GM06990 (cell line): ENCODE results near the gene LRRC75B.

Experiments used
- DNase-seq: peaks from one replicate; pipeline ENCODE4 v3.0.0-alpha.2; 2011; ENCODE audit not compliant: insufficient read length; ENCODE audit errors: extremely low read depth
- H3K27me3 ChIP-seq: replicated peaks from 2 replicates; pipeline ENCODE4 v1.6.0; 2011; ENCODE audit warnings: low read length; ENCODE audit not compliant: control insufficient read depth, insufficient read depth
- H3K36me3 ChIP-seq: 2 replicates; pipeline ENCODE4 v1.5.1; 2011; ENCODE audit warnings: low read length; ENCODE audit not compliant: control insufficient read depth, insufficient read depth
- H3K4me3 ChIP-seq: replicated peaks from 2 replicates; pipeline ENCODE4 v1.5.1; 2011; ENCODE audit warnings: low read depth, mild to moderate bottlenecking, control low read depth, low read length
- TF ChIP-seq, protein P1 (sequence below): IDR thresholded peaks from 2 replicates; pipeline ENCODE4 v1.5.1; 2011; ENCODE audit warnings: low read length, control low read depth, mild to moderate bottlenecking, inconsistent platforms; ENCODE audit not compliant: insufficient read depth, poor library complexity, severe bottlenecking

The LRRC75B gene

DNA sequence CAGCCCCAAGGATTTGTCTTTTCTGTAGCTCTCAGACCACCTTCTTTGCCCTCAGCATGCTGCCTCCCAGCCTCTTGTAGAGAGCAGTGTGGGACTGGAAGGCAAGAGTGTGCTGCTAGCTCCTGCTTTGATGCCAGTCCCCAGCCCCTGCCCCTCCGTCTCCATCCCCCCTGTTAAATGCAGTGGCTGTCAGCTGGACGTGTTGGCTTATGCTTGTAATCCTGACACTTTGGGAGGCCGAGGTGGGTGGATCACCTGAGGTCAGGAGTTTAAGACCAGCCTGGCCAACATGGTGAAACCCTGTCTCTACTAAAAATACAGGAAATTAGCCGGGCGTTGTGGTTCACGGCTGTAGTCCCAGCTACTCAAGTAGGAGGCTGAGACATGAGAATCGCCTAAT is 21.6 kb downstream of the LRRC75B start:
- H3K36me3 ChIP-seq = peaks cover 25% of the 10 kb centered on the region
- H3K4me3 ChIP-seq = no peak overlapping the region
- TF ChIP-seq, protein P1, sequence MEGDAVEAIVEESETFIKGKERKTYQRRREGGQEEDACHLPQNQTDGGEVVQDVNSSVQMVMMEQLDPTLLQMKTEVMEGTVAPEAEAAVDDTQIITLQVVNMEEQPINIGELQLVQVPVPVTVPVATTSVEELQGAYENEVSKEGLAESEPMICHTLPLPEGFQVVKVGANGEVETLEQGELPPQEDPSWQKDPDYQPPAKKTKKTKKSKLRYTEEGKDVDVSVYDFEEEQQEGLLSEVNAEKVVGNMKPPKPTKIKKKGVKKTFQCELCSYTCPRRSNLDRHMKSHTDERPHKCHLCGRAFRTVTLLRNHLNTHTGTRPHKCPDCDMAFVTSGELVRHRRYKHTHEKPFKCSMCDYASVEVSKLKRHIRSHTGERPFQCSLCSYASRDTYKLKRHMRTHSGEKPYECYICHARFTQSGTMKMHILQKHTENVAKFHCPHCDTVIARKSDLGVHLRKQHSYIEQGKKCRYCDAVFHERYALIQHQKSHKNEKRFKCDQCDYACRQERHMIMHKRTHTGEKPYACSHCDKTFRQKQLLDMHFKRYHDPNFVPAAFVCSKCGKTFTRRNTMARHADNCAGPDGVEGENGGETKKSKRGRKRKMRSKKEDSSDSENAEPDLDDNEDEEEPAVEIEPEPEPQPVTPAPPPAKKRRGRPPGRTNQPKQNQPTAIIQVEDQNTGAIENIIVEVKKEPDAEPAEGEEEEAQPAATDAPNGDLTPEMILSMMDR = no peak
- DNase-seq = no peak
- H3K27me3 ChIP-seq = no peaks in the 10 kb centered on the region

DNA sequence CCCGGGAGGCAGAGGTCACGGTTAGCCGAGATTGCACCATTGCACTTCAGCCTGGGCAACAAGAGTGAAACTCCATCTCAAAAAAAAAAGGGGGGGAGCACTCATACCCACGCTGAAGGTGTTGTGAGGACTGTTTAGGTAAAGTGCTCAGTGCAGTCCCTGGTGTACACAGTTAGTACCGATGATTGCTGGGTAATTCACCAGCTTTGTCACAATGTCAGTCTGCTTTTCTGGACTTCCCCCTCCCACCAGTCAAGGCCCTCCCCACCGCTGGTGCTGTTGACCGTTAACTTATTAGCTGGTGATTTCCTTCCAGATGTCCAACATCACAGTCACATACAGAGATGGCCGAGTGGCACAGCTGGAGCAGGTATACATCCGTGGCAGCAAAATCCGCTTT is 25.2 kb downstream of the LRRC75B start:
- H3K4me3 ChIP-seq = no peak overlapping the region
- no peaks in the 10 kb centered on the region for H3K27me3 ChIP-seq
- DNase-seq = no peak
- peaks cover 29% of the 10 kb centered on the region for H3K36me3 ChIP-seq
- TF ChIP-seq, protein P1 = no peak

DNA sequence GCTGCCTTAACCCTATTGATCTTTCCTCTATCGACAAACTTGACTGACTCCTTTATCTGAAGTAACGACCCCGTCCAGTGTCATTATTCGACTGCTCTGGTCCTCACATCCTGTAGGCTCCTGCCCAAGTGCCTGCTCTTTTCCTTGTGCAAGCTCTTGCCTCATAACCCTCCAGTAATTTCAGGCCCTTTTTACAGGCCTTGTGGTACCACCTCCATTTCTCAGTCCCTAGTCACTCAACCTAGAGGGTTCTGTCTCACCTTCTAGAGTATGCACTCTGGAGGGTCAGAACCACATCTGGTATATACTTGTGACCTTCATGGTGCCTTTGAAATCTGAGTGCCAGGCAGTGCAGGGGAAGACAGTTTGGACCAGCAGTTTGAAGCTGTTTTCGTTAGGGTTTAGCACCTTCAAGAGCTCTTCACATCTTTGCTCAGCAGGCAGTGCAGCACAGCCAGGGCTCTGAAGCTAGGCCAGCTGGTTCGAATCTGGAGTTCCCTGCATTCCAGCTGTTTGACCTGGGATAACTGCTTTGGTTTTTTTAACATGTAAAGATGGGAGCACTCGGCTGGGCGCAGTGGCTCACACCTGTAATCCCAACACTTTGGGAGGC is 25.9 kb downstream of the LRRC75B start:
- Histone ChIP-seq H3K4me3 (no peak overlapping the region), H3K36me3 (peaks cover 30% of the 10 kb centered on the region), H3K27me3 (no peaks in the 10 kb centered on the region)
- TF ChIP-seq, protein P1 = no peak
- DNase-seq = no peak

- Histone ChIP-seq H3K27me3 (no peaks in the 10 kb centered on the region), H3K4me3 (no peak overlapping the region), H3K36me3 (peaks cover 33% of the 10 kb centered on the region)
- no peak for DNase-seq
- TF ChIP-seq, protein P1 = no peak
Observed at GRCh38 chr22:24565077-24565476, 27.8 kb downstream of the LRRC75B start.

DNA sequence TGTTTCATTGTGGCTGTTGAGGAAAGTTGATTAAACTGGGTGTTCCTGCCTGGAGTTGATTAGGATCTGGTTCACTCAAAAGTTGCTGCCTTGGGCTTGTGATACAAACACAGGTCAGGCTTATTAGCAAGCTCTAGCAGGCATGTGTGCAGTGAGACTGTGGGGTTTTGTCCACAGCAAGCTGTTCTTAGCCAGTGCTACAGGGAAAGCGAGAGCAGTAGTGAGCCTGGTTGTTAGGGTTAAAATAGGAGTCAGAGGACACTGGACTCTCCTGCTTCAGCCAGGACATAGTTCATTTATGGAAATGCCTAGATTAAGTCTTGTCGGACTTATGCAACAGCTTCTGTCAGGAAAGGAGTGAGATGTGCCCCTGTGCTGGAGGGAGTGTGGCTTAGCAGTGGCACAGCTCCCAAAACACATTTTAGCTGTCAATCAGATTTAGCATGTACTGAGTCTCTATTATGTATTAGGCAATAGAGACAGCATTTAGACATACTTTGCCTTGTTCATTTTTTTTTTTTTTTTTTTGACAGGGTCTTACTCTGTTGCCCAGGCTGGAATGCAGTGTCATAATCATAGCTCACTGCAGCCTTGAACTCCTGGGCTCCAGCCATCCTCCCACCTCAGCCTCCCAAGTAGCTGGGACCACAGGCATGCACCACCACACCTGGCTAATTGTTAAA is 28.4 kb downstream of the LRRC75B start:
- no peak for DNase-seq
- no peaks in the 10 kb centered on the region for H3K27me3 ChIP-seq
- H3K4me3 ChIP-seq = no peak overlapping the region
- peaks cover 28% of the 10 kb centered on the region for H3K36me3 ChIP-seq
- TF ChIP-seq, protein P1 = no peak
